Measurements from ENCODE around the gene KTN1. TPM values are rescaled to one million over a fixed set of nuclear protein-coding genes. Genes with fewer than 3 reads are reported as not detected.

Gene KTN1
- total RNA-seq, 3 donors from 2014 or later, result 142 to 215 (median 182) TPM

- H3K9me3 ChIP-seq, result no peaks in the 10 kb centered on the region
- H3K4me3 ChIP-seq, result no peak overlapping the region
- H3K27ac ChIP-seq, result no peak overlapping the region
- peak in 1 of 2 donors; percentile 40 for DNase-seq (ENCODE audit: low spot score in 2 of 2)
- TF ChIP-seq POLR2A (IDR thresholded peaks at IDR 0.05), result no peak
- TF ChIP-seq POLR2AphosphoS5 (IDR thresholded peaks at IDR 0.05), result no peak
- no peak for TF ChIP-seq CTCF (IDR thresholded peaks at IDR 0.05)
- H3K36me3 ChIP-seq, result no peaks in the 10 kb centered on the region
- intact Hi-C loops (cut with DNase I; ENCODE audit: low total_unique reads), result no loop called here
- no peaks in the 10 kb centered on the region for H3K4me1 ChIP-seq
- H3K27me3 ChIP-seq, result no peaks in the 10 kb centered on the region
These were observed 119.4 kb downstream of the KTN1 start for GRCh38 chr14:55699131-55700057.

GRCh38 chr14:55701638-55702037 is 121.6 kb downstream of the KTN1 start:
- Histone ChIP-seq H3K4me1 (no peaks in the 10 kb centered on the region), H3K9me3 (no peaks in the 10 kb centered on the region), H3K4me3 (no peak overlapping the region), H3K36me3 (no peaks in the 10 kb centered on the region), H3K27me3 (no peaks in the 10 kb centered on the region), H3K27ac (no peak overlapping the region)
- intact Hi-C loops (cut with DNase I; ENCODE audit: low total_unique reads), result no loop called here
- no peak for TF ChIP-seq POLR2AphosphoS5 (IDR thresholded peaks at IDR 0.05)
- no peak for TF ChIP-seq CTCF (IDR thresholded peaks at IDR 0.05)
- no peak for TF ChIP-seq POLR2A (IDR thresholded peaks at IDR 0.05)
- DNase-seq (ENCODE audit: low spot score in 2 of 2), result no peak

- TF ChIP-seq POLR2A (IDR thresholded peaks at IDR 0.05), result no peak
- no peak for TF ChIP-seq POLR2AphosphoS5 (IDR thresholded peaks at IDR 0.05)
- TF ChIP-seq CTCF (IDR thresholded peaks at IDR 0.05), result no peak
- DNase-seq (ENCODE audit: low spot score in 2 of 2), result no peak
- H3K4me1 ChIP-seq, result no peaks in the 10 kb centered on the region
- intact Hi-C loops (cut with DNase I; ENCODE audit: low total_unique reads), result no loop called here
- no peaks in the 10 kb centered on the region for H3K9me3 ChIP-seq
- no peak overlapping the region for H3K4me3 ChIP-seq
- no peaks in the 10 kb centered on the region for H3K27me3 ChIP-seq
- H3K36me3 ChIP-seq, result no peaks in the 10 kb centered on the region
- H3K27ac ChIP-seq, result no peak overlapping the region
These were observed 122.5 kb downstream of the KTN1 start for GRCh38 chr14:55702511-55702910.

- no peaks in the 10 kb centered on the region for H3K36me3 ChIP-seq
- no peak overlapping the region for H3K4me3 ChIP-seq
- TF ChIP-seq POLR2A (IDR thresholded peaks at IDR 0.05) (no peak), CTCF (IDR thresholded peaks at IDR 0.05) (no peak), POLR2AphosphoS5 (IDR thresholded peaks at IDR 0.05) (no peak)
- no peak for DNase-seq (ENCODE audit: low spot score in 2 of 2)
- H3K4me1 ChIP-seq, result no peaks in the 10 kb centered on the region
- intact Hi-C loops (cut with DNase I; ENCODE audit: low total_unique reads), result no loop called here
- no peaks in the 10 kb centered on the region for H3K9me3 ChIP-seq
- no peaks in the 10 kb centered on the region for H3K27me3 ChIP-seq
- H3K27ac ChIP-seq, result no peak overlapping the region
These were observed 124.6 kb downstream of the KTN1 start for GRCh38 chr14:55704654-55705053.

GRCh38 chr14:55705651-55706364 is 125.8 kb downstream of the KTN1 start:
- peak; percentile 63 to 64 for DNase-seq (ENCODE audit: low spot score in 2 of 2)
- peak overlapping the region; percentile 8 to 28 for H3K27ac ChIP-seq
- no peaks in the 10 kb centered on the region for H3K27me3 ChIP-seq
- no peaks in the 10 kb centered on the region for H3K9me3 ChIP-seq
- intact Hi-C loops (cut with DNase I; ENCODE audit: low total_unique reads), result no loop called here
- no peaks in the 10 kb centered on the region for H3K4me1 ChIP-seq
- H3K4me3 ChIP-seq, result no peak overlapping the region
- TF ChIP-seq POLR2AphosphoS5 (IDR thresholded peaks at IDR 0.05) (no peak), POLR2A (IDR thresholded peaks at IDR 0.05) (no peak), CTCF (IDR thresholded peaks at IDR 0.05) (no peak)
- no peaks in the 10 kb centered on the region for H3K36me3 ChIP-seq

All from breast epithelium (tissue), 4 donors.